Muscle of leg (tissue), 11 donors: ENCODE data around the gene GNAQ. TPM values are rescaled to one million over a fixed set of nuclear protein-coding genes. Genes with fewer than 3 reads are reported as not detected.
A peak's percentile ranks its signal among the peaks of the same experiment; 100 is the strongest.
"Not testable (repeated sequence)": the region's sequence is repeated elsewhere in the genome, so short reads cannot be mapped to it uniquely, and the experiment has no call there.

Source experiments
- DNase-seq: peaks from one replicate; pipeline ENCODE4 v3.0.0; 2013
- H3K27ac ChIP-seq: one replicate; pipeline ENCODE4 v1.5.1; 2013; ENCODE audit warnings: mild to moderate bottlenecking, low read length, control low read depth
- H3K27me3 ChIP-seq: one replicate; pipeline ENCODE4 v1.6.1; 2013; ENCODE audit warnings: low read length; ENCODE audit not compliant: control insufficient read depth, insufficient read depth
- H3K36me3 ChIP-seq: one replicate; pipeline ENCODE4 v1.6.1; 2013; ENCODE audit warnings: low read length; ENCODE audit not compliant: control insufficient read depth, insufficient read depth
- H3K4me1 ChIP-seq: one replicate; pipeline ENCODE4 v1.6.1; 2013; ENCODE audit warnings: low read length; ENCODE audit not compliant: control insufficient read depth, insufficient read depth
- H3K4me3 ChIP-seq: one replicate; pipeline ENCODE4 v1.5.1; 2013; ENCODE audit warnings: low read length, control low read depth
- H3K9me3 ChIP-seq: replicated peaks from 2 replicates; pipeline ENCODE4 v1.6.1; 2013; ENCODE audit warnings: low read depth, low read length; ENCODE audit not compliant: control insufficient read depth
- WGBS: methylation state at CpG from one replicate; pipeline ENCODE4 v1.1.5; 2013; ENCODE audit warnings: missing lambda C conversion rate; ENCODE audit not compliant: insufficient coverage; 5-methylcytosine and 5-hydroxymethylcytosine counted together
- polyA plus RNA-seq, 8 donors: library from polyadenylated mRNA; unstranded; fragments of 120-200 nt; gene quantifications; one replicate each; pipeline versions ENCODE4 v1.2.1 to v1.2.3, GENCODE V29; 2013; ENCODE audit warnings: inconsistent platforms in 1 of 8, low replicate concordance in 1 of 8; ENCODE audit not compliant: insufficient read length in 8 of 8, insufficient read depth in 1 of 8
- total RNA-seq: library from RNA; stranded (reverse); fragments of 120-200 nt; gene quantifications from one replicate; pipeline ENCODE4 v1.2.4, GENCODE V29; 2013

Gene GNAQ
- total and polyA plus RNA-seq, 9 donors = 19.7 to 31.6 (median 27.0) TPM

- no CpG with 5 or more reads among the region's 1 CpG for WGBS
- H3K4me1 ChIP-seq = no peaks in the 10 kb centered on the region
- H3K36me3 ChIP-seq = no peaks in the 10 kb centered on the region
- no peaks in the 10 kb centered on the region for H3K27me3 ChIP-seq
- DNase-seq = no peak
- peaks cover 9% of the 10 kb centered on the region for H3K9me3 ChIP-seq
- H3K27ac ChIP-seq = no peak overlapping the region
- no peak overlapping the region for H3K4me3 ChIP-seq
These were observed 323.4 kb downstream of the GNAQ start for GRCh38 chr9:77708064-77708815.

DNA sequence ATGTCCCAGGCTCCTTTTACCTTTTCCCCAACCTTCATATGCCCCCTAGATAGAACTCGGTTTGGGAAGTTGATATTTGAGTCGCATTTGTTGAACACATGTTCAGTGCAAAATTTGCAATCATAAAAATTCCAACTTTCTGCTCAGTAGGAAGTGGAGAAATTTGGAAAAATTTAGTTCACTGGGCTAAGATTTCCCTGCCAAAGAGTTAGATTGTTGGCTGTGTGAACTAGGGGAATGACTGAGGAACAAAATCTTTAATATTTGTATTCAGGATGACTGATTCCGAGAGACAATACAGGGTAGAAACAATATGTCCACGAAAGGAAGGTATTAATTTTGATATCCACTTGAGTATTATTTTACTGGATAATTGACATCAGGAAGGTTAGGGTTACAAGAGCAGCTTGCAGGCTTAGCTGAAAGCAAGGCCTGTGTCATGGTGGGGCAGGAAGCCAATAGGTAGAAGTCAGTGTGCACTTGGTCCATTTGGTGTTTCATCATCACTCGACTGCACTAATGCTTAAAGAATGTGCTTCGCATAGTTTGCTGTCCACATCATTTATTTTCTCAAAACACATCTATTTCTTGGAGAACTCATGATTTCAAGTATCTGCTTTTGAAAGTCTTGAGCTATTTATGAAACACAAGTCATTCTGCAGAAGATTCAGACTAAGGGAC lies 324.1 kb downstream of the GNAQ start:
- Histone ChIP-seq H3K9me3 (peaks cover 9% of the 10 kb centered on the region), H3K4me3 (no peak overlapping the region), H3K27ac (no peak overlapping the region), H3K36me3 (no peaks in the 10 kb centered on the region), H3K4me1 (no peaks in the 10 kb centered on the region), H3K27me3 (no peaks in the 10 kb centered on the region)
- DNase-seq = peak; percentile 92
- no CpG with 5 or more reads among the region's 6 CpGs for WGBS

DNA sequence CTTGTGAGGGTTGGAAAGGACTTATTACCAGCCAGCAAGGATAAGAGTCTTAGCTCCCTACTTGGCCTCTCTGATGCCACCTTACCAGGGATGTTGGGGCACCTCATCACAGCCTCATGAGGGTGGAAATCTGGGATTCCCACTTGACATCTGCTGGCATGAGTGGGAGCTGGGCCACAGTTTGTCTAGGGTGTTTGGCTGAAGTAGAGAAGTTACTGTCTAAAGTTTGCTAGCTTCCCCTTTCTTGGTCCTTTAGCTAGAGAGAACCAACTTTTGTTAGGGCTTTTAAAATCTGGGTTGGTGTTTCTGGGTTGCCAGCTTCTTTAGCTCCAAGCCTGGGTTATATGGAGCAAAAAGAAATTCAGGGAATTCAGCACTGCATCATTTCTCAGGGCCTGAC lies 326.0 kb downstream of the GNAQ start:
- DNase-seq = no peak
- Histone ChIP-seq H3K36me3 (no peaks in the 10 kb centered on the region), H3K27me3 (no peaks in the 10 kb centered on the region), H3K27ac (no peak overlapping the region), H3K9me3 (peaks cover 9% of the 10 kb centered on the region), H3K4me3 (no peak overlapping the region), H3K4me1 (no peaks in the 10 kb centered on the region)

GRCh38 chr9:77702521-77703390 lies 328.9 kb downstream of the GNAQ start:
- H3K27ac ChIP-seq, H3K9me3 ChIP-seq, H3K27me3 ChIP-seq, DNase-seq, H3K36me3 ChIP-seq, H3K4me3 ChIP-seq, H3K4me1 ChIP-seq: not testable (repeated sequence)
- WGBS = 93% methylated on average over 36 of the region's 52 CpGs

DNA sequence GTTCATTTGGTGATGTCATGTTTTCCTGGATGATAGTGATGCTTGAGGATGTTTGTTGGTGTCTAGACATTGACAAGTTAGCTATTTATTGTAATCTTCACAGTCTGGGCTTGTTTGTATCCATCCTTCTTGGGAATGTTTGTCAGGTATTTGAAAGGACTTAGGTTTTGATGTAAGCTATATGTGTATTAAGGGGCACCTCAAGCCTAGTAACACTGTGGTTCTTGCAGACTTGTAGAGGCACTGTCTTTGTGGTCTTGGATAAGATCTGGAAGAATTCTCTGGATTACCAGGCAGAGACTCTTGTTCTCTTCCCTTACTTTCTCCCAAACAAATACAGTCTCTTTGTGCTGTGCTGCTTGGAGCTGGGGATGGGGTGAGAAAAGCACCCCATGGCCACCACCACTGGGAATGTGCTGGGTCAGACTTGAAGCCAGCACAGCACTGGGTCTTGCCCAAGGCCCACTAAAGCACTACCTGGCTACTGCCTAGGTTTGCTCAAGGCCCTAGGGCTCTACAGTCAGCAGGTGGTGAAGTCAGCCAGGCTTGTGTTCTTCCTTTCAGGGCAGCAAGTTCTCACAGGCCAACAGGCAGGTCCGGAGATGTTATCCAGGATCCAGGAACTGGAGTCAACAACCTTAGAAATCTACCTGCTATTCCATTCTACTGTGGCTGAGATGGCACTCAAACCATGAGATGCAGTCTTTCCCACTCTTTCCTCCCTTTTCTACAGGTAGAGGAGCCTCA lies 334.2 kb downstream of the GNAQ start:
- 93% methylated on average over 1 of the region's 1 CpG for WGBS
- no peaks in the 10 kb centered on the region for H3K4me1 ChIP-seq
- H3K27ac ChIP-seq = no peak overlapping the region
- no peak for DNase-seq
- peaks cover 5% of the 10 kb centered on the region for H3K9me3 ChIP-seq
- H3K27me3 ChIP-seq = no peaks in the 10 kb centered on the region
- H3K36me3 ChIP-seq = no peaks in the 10 kb centered on the region
- no peak overlapping the region for H3K4me3 ChIP-seq

DNA sequence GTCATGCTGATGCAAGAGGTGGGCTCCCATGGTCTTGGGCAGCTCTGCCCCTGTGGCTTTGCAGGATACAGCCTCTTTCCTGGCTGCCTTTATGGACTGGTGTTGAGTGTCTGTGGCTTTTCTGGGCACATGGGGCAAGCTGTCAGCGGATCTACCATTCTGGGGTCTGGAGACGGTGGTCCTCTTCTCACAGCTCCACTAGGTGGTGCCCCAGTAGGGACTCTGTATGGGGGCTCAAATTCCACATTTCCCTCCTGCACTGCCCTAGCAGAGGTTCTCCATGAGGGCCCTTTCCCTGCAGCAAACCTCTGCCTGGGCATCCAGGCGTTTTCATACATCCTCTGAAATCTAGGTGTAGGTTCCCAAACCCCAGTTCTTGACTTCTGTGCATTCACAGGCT lies 340.9 kb downstream of the GNAQ start:
- not testable (repeated sequence) for H3K27ac ChIP-seq, H3K27me3 ChIP-seq, H3K4me3 ChIP-seq, DNase-seq, H3K36me3 ChIP-seq, H3K4me1 ChIP-seq, H3K9me3 ChIP-seq
- 90% methylated on average over 1 of the region's 3 CpGs for WGBS

GRCh38 chr9:77690119-77690518 lies 341.5 kb downstream of the GNAQ start:
- H3K27me3 ChIP-seq, DNase-seq, H3K9me3 ChIP-seq, H3K4me1 ChIP-seq, H3K27ac ChIP-seq, H3K4me3 ChIP-seq, H3K36me3 ChIP-seq: not testable (repeated sequence)
- no CpG with 5 or more reads among the region's 3 CpGs for WGBS

DNA sequence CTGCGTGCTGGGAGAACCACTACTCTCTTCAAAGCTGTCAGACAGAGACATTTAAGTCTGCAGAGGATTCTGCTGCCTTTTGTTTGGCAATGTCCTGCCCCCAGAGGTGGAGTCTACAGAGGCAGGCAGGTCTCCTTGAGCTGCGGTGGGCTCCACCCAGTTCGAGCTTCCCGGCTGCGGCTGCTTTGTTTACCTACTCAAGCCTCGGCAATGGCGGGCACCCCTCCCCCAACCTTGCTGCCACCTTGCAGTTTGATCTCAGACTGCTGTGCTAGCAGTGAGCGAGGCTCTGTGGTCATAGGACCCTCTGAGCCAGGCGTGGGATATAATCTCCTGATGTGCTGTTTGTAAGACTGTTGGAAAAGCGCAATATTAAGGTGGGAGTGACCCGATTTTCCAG lies 343.9 kb downstream of the GNAQ start:
- not testable (repeated sequence) for H3K27ac ChIP-seq, DNase-seq, H3K9me3 ChIP-seq, H3K4me1 ChIP-seq, H3K36me3 ChIP-seq, H3K27me3 ChIP-seq, H3K4me3 ChIP-seq
- 95% methylated on average over 6 of the region's 11 CpGs for WGBS

GRCh38 chr9:77680581-77680980 lies 351.0 kb downstream of the GNAQ start:
- H3K4me3 ChIP-seq = no peak overlapping the region
- H3K4me1 ChIP-seq = no peaks in the 10 kb centered on the region
- no peaks in the 10 kb centered on the region for H3K9me3 ChIP-seq
- no peaks in the 10 kb centered on the region for H3K36me3 ChIP-seq
- no peak overlapping the region for H3K27ac ChIP-seq
- DNase-seq = no peak
- no CpG with 5 or more reads among the region's 5 CpGs for WGBS
- no peaks in the 10 kb centered on the region for H3K27me3 ChIP-seq
